ENCODE data around the gene PRR33.
"Not testable (repeated sequence)": the region's sequence is repeated elsewhere in the genome, so short reads cannot be mapped to it uniquely, and the experiment has no call there.

- not testable (repeated sequence) for TF ChIP-seq CTCF (IDR thresholded peaks at IDR 0.05; ENCODE audit: low read depth, low read length); EZH2phosphoT487 (IDR thresholded peaks at IDR 0.05; ENCODE audit: low read depth)
These were observed 15.8 kb downstream of the PRR33 start for GRCh38 chr11:1875851-1876301.

All from OCI-LY3 (cell line).